ENCODE results near the gene ACAN.

Gene ACAN

DNA sequence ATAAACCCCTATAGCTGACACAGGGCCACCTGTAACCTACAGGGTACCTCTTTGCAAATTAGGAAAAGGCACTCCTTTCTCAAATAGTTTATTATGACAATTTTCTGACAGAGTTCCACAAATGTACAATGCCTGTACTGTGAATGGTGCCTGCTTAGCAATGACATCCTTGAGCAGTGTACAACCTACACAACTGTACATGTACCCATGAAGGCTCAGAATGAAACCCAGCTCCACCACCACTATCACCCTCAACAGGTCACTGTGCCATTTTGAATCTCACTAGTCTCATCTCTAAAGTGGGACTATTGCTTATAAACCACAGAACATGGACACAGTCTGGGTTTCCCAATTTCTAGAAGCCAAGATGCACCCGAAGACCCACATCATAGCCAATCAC is 102.9 kb downstream of the ACAN start:
- TF ChIP-seq, protein P1, sequence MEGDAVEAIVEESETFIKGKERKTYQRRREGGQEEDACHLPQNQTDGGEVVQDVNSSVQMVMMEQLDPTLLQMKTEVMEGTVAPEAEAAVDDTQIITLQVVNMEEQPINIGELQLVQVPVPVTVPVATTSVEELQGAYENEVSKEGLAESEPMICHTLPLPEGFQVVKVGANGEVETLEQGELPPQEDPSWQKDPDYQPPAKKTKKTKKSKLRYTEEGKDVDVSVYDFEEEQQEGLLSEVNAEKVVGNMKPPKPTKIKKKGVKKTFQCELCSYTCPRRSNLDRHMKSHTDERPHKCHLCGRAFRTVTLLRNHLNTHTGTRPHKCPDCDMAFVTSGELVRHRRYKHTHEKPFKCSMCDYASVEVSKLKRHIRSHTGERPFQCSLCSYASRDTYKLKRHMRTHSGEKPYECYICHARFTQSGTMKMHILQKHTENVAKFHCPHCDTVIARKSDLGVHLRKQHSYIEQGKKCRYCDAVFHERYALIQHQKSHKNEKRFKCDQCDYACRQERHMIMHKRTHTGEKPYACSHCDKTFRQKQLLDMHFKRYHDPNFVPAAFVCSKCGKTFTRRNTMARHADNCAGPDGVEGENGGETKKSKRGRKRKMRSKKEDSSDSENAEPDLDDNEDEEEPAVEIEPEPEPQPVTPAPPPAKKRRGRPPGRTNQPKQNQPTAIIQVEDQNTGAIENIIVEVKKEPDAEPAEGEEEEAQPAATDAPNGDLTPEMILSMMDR (IDR thresholded peaks at IDR 0.05; ENCODE audit: borderline replicate concordance, control extremely low read depth, extremely low read depth, insufficient read depth, missing control alignments): no peak
- in situ Hi-C loops (cut with MboI; ENCODE audit: low sequenced_read_pairs, unreplicated experiment): loop anchor here (5.0 to 10.0 kb wide), 2 partner anchors 101 to 279 kb away; no protein-coding TSS in a partner anchor
- DNase-seq (ENCODE audit: low spot score): no peak

DNA sequence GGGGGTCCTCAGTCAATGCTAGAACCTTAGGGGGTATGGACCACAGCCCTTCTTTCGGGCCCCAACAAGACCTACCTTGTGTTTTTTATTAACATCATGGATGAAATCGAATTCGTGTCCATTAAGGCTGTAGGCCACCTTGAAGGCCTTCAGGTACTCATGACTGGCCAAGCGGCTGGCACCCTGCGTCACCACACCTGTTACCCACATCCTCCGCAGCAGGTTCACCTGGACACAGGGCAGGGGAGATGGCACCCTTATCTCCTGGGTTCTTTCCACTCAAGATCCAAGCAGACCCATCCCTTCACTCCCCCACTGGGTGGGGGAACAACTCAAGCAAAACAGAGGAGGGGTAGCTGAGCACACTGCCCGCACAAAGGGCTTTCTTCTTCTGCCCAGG is 103.3 kb downstream of the ACAN start:
- in situ Hi-C loops (cut with MboI; ENCODE audit: low sequenced_read_pairs, unreplicated experiment): loop anchor here (5.0 to 10.0 kb wide), 2 partner anchors 101 to 278 kb away; no protein-coding TSS in a partner anchor
- DNase-seq (ENCODE audit: low spot score): no peak
- TF ChIP-seq, protein P1 (IDR thresholded peaks at IDR 0.05; ENCODE audit: borderline replicate concordance, control extremely low read depth, extremely low read depth, insufficient read depth, missing control alignments): no peak

DNA sequence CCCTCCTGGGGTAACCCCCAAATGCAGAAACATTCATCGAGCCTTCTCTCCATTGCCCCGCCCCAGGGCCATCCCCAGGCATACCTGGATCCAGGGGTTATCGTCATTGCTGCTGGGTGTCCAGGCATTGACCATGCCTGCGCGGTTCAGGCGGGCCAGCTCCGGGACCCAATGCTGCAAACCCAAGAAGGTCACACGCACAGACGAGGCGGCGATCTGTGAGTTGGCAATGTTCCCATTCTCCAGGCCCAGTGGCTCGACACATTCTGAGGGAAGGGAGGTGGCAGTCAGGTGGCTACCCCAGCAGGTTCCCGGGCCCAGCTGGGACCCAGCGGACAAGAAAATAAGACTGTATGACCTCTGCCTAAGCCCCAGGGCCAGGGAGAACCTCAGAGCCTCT is 103.9 kb downstream of the ACAN start:
- TF ChIP-seq, protein P1 (IDR thresholded peaks at IDR 0.05; ENCODE audit: borderline replicate concordance, control extremely low read depth, extremely low read depth, insufficient read depth, missing control alignments): no peak
- in situ Hi-C loops (cut with MboI; ENCODE audit: low sequenced_read_pairs, unreplicated experiment): loop anchor here (5.0 to 10.0 kb wide), 2 partner anchors 100 to 278 kb away; no protein-coding TSS in a partner anchor
- peak; percentile 11 for DNase-seq (ENCODE audit: low spot score)

DNA sequence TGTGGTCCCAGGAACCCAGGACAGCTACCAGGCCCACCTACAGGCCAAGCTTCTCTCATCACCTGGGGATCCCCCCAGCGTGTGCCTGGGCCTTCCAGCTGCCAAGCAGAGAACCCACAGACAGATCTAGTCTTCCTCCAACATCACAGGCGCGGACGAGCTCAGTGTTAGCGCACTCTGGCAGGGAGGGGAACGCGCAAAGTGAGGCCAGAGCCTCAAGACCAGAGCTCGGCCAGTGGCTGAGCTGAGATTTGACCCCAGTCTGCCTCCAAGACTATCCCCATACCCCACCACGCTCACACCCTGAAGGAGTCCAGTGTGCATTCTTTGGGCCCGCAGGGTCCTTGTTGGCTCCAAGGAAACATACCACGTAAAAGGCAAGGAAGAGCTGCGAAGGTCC is 104.9 kb downstream of the ACAN start:
- TF ChIP-seq, protein P1 (IDR thresholded peaks at IDR 0.05; ENCODE audit: borderline replicate concordance, control extremely low read depth, extremely low read depth, insufficient read depth, missing control alignments): no peak
- peak; percentile 13 for DNase-seq (ENCODE audit: low spot score)
- in situ Hi-C loops (cut with MboI; ENCODE audit: low sequenced_read_pairs, unreplicated experiment): loop anchor here (5.0 to 10.0 kb wide), 2 partner anchors 99 to 277 kb away; no protein-coding TSS in a partner anchor

DNA sequence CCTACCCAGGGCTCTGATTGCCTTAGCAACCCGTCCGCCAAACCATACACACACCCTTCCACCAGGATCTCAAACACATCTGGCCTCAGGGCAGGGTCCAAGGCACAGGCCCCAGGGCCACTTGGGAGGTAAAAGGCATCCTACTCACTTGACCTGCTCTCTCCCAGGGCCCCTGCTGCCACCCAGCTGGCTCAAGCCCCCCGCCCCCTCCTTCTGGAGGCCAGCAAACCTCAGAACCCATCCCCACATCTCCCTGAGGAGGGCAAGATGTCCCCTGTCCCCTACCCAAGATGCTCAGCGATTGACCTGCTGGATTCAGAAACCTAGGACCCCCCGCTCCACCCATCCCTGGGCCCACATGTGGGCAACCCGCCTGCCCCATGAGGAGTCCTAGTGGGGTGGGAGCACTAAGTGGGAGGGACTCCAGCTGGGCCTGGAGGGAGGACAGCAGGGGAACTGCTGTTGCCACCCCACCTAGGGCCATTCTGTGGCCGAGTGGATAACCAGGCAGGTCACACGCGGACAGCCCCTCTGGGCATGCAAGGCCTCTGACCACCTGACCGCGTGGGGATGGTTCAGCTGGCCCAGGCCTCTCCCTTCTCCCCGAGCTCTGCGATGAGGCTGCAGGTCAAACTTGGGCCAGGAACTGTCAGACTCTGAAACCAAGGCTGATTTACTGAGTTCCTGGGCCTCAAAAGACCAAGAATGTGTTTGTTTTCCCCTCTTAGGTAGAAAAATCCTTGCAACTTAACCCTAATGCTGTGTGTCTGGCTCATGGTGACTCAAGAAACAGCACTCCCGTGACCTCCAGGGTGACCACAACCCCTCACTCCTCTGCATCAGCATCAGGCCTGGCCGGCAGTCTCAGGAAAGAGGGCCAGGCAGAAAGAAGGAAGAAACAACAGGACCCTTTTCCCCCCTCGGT is 105.7 kb downstream of the ACAN start:
- DNase-seq (ENCODE audit: low spot score): peak; percentile 11
- in situ Hi-C loops (cut with MboI; ENCODE audit: low sequenced_read_pairs, unreplicated experiment): loop anchor here (5.0 to 10.0 kb wide), 2 partner anchors 98 to 276 kb away; no protein-coding TSS in a partner anchor
- TF ChIP-seq, protein P1 (IDR thresholded peaks at IDR 0.05; ENCODE audit: borderline replicate concordance, control extremely low read depth, extremely low read depth, insufficient read depth, missing control alignments): no peak

DNA sequence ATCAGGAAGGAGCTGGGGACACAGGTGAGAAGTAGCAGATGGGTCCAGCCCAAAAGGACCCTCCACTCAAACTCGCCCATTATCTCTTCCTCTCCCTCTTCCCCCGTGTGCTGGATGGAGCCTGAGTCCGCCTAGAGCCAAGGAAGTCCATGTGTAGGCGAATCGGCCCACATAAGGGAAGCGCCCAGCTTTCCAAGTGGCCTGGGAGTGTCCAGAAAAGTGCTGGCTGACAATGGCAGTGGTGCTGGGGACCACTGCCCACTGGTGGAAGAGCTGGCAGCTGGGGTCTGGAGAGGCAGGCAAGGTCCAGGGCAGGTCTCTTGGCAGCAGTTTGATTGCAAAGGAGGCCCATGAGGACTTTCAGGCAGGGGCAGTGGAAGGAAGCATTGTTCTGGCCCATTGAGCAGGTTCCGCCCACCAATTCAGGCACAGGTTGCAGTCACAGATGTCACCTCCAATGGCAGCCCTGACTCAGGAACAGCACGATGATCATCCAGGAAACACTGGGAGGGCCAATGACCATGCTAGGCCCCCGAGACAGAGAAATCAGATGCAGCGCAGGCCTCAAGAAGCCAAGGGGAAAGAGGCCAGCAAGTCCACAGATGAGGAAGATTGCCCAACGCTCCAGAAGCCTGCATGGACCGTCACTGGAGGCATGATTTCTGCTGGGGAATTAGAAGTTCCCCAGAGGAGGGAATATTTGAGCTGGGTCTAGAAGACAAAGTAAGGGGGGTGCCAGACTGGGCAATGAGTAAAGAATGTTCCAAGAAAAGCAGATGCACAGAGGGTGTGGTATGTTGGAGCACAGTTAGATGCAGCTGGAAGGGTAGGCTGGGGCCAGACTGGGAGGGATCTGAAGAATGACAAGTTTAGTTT is 107.0 kb downstream of the ACAN start:
- in situ Hi-C loops (cut with MboI; ENCODE audit: low sequenced_read_pairs, unreplicated experiment): loop anchor here (5.0 to 10.0 kb wide), 2 partner anchors 97 to 275 kb away; no protein-coding TSS in a partner anchor
- TF ChIP-seq, protein P1 (IDR thresholded peaks at IDR 0.05; ENCODE audit: borderline replicate concordance, control extremely low read depth, extremely low read depth, insufficient read depth, missing control alignments): no peak
- no peak for DNase-seq (ENCODE audit: low spot score)
